ENCODE measurements around the gene MORN1.

DNA sequence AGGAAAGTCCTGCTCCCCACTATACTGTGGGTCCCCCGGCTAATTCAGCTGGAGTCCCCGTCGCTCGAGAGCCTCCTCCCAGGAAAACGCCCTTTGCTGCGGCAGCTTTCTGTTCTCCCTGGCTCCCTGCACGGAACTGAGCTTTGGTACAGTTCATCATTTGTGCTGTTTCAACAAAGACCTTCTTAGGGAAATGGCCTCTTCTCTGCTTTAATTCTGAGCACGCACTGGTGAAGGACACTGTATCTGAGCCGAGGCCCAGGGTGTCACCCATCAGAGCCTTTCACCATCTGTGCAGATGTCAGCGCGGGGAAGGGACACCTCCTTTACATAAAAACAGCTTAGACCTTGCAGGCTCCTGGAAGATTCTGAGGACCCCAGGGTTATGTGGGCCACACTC is 34.5 kb upstream of the MORN1 start:
- TF ChIP-seq, protein P1, sequence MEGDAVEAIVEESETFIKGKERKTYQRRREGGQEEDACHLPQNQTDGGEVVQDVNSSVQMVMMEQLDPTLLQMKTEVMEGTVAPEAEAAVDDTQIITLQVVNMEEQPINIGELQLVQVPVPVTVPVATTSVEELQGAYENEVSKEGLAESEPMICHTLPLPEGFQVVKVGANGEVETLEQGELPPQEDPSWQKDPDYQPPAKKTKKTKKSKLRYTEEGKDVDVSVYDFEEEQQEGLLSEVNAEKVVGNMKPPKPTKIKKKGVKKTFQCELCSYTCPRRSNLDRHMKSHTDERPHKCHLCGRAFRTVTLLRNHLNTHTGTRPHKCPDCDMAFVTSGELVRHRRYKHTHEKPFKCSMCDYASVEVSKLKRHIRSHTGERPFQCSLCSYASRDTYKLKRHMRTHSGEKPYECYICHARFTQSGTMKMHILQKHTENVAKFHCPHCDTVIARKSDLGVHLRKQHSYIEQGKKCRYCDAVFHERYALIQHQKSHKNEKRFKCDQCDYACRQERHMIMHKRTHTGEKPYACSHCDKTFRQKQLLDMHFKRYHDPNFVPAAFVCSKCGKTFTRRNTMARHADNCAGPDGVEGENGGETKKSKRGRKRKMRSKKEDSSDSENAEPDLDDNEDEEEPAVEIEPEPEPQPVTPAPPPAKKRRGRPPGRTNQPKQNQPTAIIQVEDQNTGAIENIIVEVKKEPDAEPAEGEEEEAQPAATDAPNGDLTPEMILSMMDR (conservative IDR thresholded peaks at IDR 0.05), result no peak
- TF ChIP-seq EZH2 (IDR thresholded peaks at IDR 0.05; ENCODE audit: low read depth), result no peak
